HuH-7 (cell line): Measurements from ENCODE around the gene C15orf39.

ENCODE experiments used
- DNase-seq: peaks from one replicate; pipeline ENCODE4 v3.0.0; 2011; ENCODE audit warnings: low spot score

The C15orf39 gene

GRCh38 chr15:75197062-75197630 lies 4.5 kb upstream of the C15orf39 start:
- no peak for DNase-seq

- DNase-seq = peak; percentile 83
Observed at GRCh38 chr15:75198560-75199356, 2.9 kb upstream of the C15orf39 start.

DNA sequence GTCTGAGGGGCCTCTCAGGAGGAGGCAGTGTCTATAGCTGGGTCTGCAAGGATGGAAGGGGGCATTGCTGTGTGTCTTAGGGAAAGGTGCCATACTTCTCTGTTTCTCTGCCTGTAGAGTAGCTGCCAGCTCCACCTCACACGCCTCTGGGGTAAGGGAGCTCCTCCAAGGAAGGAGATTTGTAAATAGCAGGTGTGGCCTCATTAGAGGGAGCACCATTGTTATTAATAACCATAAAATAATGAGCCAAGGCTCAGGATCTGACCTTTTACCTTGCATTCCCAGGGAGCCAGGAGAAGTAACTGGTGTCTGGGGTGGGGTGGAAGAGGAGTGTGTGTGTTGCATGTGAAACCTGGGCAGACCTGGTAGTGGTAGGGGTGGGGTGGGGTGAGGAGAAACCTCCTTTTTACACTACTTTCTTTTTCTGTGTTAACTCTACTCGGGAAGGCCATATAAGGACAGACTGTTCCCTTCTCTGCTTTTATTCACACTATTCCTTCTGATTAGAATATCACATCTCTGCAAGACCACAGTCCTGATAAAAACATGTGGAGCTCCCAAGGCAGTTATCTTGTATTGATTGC lies 2.2 kb upstream of the C15orf39 start:
- DNase-seq = no peak

- DNase-seq = no peak
Observed at GRCh38 chr15:75200391-75200764, 1.3 kb upstream of the C15orf39 start.

DNA sequence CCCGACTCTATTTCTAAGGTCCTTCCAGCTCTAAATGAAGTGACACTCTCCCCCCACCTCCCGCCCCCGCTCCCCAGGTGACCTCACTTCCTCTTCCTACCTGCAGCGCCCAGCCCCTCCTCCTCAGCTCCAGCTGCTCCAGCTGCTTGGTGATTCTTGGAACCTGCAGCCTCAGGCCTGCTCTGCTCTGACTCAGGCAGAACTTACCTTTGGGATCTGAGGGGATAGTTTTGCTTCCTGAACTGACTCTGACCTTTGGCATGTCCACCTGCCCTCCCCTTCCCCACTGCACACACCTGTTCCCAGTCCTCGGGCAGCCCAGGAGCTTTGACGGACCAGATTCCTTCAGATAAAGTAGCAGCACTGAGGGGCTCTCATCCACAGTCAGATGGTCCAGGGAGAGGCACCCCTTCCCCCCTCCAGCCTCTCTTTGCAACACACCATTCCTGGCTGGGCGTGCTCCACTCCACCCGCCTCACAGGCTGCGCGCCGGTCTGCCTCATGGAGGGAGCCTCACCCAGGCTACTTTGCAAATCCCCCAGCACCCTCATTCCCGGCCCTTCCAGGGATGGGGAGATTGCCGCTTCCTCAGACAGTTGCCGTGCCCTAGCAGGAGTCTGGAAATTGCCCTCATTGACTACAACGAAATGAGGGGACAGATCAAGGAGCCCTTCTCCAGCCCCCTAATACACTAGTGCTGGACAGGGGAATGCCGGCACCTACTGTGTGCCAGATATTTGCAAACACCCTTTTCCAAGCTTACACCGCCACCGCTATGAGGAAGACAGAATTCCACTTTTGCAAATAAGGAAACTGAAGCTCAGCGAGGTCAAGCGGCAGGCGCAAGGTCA lies 692 bp upstream of the C15orf39 start:
- peak; percentile 63 for DNase-seq

DNA sequence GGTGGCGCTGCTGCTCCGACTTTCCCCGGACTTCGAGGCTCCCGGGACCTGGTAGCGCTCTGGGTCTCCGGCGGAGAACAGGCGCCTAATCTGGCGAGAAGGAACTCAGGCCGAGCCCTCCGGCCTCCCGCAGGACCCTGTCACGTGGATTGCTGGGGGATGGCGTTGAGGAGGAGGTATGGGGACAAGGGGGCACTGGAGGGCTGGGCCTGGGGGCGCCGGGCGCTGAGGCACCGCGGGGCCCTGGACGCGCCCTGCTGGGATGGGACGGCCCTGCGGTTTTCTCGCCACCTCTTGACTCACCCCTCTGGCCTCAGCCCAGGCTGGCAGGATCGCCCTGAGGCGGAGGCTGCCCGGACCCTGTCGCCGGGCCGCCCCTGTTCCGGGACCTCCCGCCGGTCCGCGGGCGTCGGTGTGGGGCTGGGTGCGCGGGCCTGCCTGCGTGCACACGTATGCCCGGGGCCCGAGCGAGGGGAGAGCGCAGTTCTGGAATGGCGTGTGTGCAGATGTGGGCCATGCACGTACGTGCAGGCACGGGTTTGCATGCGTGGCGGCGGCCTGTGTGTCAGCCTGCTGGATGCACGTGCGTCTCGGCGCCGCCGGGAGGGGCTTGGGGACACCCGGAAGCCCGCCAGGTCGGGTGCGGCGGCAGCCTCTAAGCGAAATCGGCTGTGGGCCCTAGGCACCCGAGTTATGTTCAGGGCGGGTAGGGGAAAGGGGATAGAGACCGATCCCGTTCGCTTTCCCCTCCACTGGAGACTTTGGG lies 752 bp downstream of the C15orf39 start:
- DNase-seq = peak; percentile 77

DNA sequence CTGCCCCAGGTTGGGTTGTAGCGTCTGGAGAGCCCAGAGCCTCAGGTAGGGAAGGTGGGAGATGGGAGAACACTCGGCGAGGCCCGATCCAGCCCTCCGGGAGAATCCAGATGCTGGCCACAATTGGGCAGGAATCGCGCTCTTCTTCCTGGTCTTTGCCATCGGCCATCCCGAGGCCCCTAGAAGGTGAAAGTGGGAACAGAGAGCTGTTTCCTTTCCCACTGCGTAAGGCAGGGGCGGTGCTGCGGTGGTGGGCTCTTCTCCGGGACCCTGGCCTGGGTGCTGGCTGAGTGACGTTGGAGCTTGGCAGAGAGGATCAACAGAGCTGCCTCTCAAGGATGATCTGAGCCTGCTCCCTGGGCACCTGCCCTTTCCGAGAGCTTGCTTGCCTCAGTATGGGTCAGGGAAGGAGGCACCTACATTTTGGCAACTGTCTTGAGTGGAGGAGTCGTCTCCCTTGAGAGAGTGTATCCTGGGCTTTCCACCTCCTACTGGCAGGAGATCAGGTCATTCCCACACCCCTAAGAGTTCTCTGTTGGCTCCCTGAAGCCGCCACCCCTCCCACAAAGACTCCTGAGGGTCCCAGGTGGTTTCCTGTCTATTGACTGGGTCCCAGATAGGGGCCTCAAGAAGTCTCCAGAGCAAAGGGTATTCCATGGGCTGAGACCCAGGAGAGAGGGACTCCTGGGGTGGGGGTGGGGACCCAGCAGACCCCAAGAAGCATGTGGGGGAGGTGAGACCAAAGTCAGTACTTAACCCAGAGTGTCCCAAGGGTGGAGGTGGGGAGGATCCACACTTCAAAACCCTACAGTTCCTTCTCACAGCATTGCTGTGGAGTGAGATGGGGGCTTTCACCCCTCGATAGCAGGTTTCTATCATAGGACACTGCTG lies 1.6 kb downstream of the C15orf39 start:
- DNase-seq = no peak

GRCh38 chr15:75203908-75204263 lies 2.2 kb downstream of the C15orf39 start:
- DNase-seq = no peak

DNA sequence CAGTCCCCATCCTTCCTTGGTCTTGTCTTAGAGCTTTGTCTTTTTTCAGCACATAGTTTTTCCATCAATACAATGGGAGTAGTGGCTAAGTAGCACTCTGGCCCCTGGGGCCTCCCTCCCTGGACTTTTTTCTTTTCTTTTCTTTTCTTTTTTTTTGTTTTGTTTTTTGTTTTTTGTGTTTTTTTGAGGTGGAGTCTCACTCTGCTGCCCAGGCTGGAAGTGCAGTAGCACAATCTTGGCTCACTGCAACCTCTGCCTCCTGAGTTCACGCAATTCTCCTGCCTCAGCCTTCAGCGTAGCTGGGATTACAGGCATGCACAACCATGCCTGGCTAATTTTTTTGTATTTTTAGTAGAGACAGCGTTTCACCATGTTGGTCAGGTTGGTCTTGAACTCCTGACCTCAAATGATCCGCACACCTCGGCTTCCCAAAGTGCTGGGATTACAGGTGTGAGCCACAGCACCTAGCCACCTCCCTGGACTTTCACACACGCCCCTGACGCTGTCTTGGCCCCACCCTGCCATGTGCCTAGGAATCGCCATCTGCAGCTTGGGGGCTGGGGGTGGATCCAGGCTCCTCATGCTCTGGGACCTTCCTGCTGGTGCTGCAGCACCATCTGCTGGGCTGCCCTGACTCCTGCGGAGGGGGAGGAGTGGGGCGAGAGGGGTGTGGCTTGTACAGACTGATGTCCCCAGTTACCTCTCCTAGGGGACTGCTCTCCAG lies 2.8 kb downstream of the C15orf39 start:
- peak; percentile 100 for DNase-seq

DNA sequence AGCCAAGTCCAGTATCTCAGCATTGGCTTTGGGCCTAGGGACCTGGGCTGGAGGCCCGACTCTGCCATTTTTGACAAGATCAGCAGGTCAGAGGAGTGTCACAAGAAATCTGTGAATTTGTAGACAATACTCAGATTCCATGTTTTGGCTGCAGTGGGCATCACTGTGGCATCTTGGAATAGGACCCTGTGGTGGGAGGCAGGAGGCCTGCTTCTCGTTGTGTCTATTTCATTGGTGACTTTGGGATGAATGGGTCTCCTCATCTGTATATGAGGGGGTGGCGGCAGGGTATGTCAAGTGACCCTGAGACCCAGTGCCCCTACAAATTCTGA lies 3.3 kb downstream of the C15orf39 start:
- DNase-seq = no peak

GRCh38 chr15:75206006-75206405 lies 4.3 kb downstream of the C15orf39 start:
- no peak for DNase-seq

GRCh38 chr15:75206803-75207617 lies 5.3 kb downstream of the C15orf39 start:
- no peak for DNase-seq

- DNase-seq = no peak
Observed at GRCh38 chr15:75207618-75208500, 6.2 kb downstream of the C15orf39 start.

GRCh38 chr15:75208501-75209288 lies 7.0 kb downstream of the C15orf39 start:
- no peak for DNase-seq

- DNase-seq = no peak
Observed at GRCh38 chr15:75209289-75209676, 7.6 kb downstream of the C15orf39 start.

- no peak for DNase-seq
Observed at GRCh38 chr15:75210811-75211230, 9.1 kb downstream of the C15orf39 start.

DNA sequence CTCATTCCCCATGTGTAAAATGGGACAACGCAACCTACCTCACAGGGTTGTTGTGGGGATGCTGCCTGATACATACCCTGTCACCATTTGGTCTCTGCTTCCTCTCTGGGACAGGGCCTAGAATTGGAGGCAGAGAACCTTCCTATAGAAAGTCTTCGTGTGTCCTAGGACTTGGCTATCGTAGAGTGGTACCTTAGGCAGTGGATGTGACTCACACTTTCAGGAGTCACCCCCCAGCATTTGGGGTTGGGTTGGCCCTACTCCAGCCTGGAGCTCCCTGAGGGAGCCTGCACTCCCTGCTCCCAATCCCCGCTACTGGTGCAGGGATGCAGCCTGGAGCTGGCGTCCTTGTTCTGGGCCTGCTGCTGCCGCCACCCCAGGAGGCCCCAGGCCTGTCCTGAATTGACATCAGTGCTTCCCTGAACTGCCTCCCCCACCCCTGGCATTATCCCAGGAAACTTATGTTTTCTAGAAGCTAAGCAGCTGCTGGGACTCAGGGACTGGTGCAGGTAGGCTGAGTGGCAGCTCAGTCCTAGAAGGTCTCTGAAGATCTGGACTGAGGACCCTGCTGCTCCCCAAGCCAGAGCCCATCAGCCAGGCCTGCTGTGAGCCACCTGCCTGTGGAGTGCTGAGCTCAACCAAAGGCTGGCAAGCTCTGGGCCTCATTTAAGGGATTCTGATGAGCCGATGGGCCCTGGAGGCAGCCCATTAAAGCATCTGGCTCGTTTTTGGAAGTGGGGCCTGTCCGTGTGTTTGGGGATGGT lies 9.9 kb downstream of the C15orf39 start:
- DNase-seq = no peak
